ENCODE data around the gene GSDME. TPM values are rescaled to one million over a fixed set of nuclear protein-coding genes. Genes with fewer than 3 reads are reported as not detected.

GSDME gene
- total and polyA plus RNA-seq, 4 donors, result 3.2 to 4.0 (median 3.7) TPM

DNA sequence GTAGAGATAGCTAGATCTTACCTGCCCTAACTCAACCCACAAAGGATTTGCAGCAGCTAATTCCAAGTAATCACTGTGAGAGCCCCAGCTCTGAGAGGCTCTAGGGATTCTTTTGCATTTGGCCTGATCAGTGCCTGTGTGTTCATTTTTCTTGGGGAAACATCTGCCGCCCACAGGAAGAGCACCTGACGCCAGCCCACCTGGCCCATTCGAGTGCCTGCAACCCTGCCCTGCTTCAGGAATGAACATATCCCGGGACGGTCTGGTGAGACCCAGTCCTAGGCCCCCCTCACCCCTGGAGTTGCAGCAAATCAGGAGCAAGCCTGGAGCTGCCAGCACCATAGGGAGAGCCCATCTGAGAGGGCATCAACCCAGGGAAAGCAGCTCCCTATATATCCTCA is 38.8 kb downstream of the GSDME start:
- no peaks in the 10 kb centered on the region for H3K4me1 ChIP-seq (ENCODE audit: control insufficient read depth in 4 of 4, insufficient read depth in 4 of 4, low read length in 3 of 4)
- DNase-seq (ENCODE audit: low spot score), result no peak
- H3K9ac ChIP-seq (ENCODE audit: low read depth in 1 of 2, low read length in 2 of 2), result no peak overlapping the region
- 92% methylated on average over 5 of the region's 5 CpGs for WGBS
- no peak overlapping the region for H3K27ac ChIP-seq (ENCODE audit: low read depth in 1 of 2, low read length in 2 of 2)
- no peaks in the 10 kb centered on the region for H3K27me3 ChIP-seq (ENCODE audit: control insufficient read depth in 4 of 4, insufficient read depth in 4 of 4, low read length in 3 of 4)
- H3K36me3 ChIP-seq (ENCODE audit: control insufficient read depth in 4 of 4, insufficient read depth in 3 of 4, low read depth in 1 of 4, low read length in 3 of 4), result no peaks in the 10 kb centered on the region
- H3K9me3 ChIP-seq (ENCODE audit: control insufficient read depth in 4 of 4, low read length in 3 of 4), result no peaks in the 10 kb centered on the region
- no peak for TF ChIP-seq RXRA (IDR thresholded peaks at IDR 0.05)
- TF ChIP-seq GABPA (IDR thresholded peaks at IDR 0.05 in 1 of 2, conservative IDR thresholded peaks at IDR 0.05 in 1 of 2), result no peak
- no peak for TF ChIP-seq EGR1 (IDR thresholded peaks at IDR 0.05; ENCODE audit: low read depth in 2 of 2)
- no peak for TF ChIP-seq HNF4A (conservative IDR thresholded peaks at IDR 0.05)
- TF ChIP-seq, protein P1, sequence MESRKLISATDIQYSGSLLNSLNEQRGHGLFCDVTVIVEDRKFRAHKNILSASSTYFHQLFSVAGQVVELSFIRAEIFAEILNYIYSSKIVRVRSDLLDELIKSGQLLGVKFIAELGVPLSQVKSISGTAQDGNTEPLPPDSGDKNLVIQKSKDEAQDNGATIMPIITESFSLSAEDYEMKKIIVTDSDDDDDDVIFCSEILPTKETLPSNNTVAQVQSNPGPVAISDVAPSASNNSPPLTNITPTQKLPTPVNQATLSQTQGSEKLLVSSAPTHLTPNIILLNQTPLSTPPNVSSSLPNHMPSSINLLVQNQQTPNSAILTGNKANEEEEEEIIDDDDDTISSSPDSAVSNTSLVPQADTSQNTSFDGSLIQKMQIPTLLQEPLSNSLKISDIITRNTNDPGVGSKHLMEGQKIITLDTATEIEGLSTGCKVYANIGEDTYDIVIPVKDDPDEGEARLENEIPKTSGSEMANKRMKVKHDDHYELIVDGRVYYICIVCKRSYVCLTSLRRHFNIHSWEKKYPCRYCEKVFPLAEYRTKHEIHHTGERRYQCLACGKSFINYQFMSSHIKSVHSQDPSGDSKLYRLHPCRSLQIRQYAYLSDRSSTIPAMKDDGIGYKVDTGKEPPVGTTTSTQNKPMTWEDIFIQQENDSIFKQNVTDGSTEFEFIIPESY (IDR thresholded peaks at IDR 0.05), result no peak
- TF ChIP-seq, protein P2, sequence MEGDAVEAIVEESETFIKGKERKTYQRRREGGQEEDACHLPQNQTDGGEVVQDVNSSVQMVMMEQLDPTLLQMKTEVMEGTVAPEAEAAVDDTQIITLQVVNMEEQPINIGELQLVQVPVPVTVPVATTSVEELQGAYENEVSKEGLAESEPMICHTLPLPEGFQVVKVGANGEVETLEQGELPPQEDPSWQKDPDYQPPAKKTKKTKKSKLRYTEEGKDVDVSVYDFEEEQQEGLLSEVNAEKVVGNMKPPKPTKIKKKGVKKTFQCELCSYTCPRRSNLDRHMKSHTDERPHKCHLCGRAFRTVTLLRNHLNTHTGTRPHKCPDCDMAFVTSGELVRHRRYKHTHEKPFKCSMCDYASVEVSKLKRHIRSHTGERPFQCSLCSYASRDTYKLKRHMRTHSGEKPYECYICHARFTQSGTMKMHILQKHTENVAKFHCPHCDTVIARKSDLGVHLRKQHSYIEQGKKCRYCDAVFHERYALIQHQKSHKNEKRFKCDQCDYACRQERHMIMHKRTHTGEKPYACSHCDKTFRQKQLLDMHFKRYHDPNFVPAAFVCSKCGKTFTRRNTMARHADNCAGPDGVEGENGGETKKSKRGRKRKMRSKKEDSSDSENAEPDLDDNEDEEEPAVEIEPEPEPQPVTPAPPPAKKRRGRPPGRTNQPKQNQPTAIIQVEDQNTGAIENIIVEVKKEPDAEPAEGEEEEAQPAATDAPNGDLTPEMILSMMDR (IDR thresholded peaks at IDR 0.05; ENCODE audit: low read depth, low read length, missing input control), result no peak
- TF ChIP-seq YY1 (IDR thresholded peaks at IDR 0.05), result no peak
- no peak for TF ChIP-seq TAF1 (conservative IDR thresholded peaks at IDR 0.05)
- no peak for TF ChIP-seq NR2F2 (IDR thresholded peaks at IDR 0.05)
- no peak for TF ChIP-seq RAD21 (IDR thresholded peaks at IDR 0.05)
- no peak for TF ChIP-seq JUND (IDR thresholded peaks at IDR 0.05)
- H3K4me3 ChIP-seq (ENCODE audit: low read depth in 1 of 3, low read length in 3 of 3), result no peak overlapping the region

DNA sequence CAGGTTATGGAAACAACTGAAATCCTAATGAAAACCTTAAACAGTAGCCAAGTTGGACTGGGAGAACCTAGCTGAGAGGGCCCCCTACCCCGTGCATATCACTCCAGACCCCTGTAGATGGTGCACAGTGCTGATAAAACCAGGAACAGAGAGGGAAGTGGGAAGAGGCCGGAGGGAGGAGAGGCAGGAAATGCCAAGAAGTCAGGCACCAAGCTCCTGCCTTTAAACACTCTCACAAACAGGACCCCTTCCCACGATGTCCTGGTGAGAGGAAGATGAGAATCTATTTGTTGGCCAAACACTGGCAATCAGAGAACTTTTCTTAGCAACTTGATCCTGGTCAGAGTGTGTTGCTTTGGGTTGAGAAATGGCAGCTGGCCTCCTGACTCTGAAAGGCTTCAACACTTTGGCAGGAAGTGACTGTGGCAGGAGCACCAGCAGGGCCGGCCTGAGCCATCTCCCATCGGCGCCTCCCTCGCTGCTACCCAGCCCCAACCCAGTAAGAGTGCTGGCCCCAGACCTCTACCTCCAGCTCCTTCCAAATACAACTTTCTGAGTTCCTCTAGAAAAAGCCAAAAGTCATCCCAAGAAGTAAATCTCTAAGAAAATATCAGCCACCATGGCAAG is 39.5 kb downstream of the GSDME start:
- Histone ChIP-seq H3K36me3 (ENCODE audit: control insufficient read depth in 4 of 4, insufficient read depth in 3 of 4, low read depth in 1 of 4, low read length in 3 of 4) (no peaks in the 10 kb centered on the region), H3K27ac (ENCODE audit: low read depth in 1 of 2, low read length in 2 of 2) (no peak overlapping the region), H3K27me3 (ENCODE audit: control insufficient read depth in 4 of 4, insufficient read depth in 4 of 4, low read length in 3 of 4) (no peaks in the 10 kb centered on the region), H3K4me3 (ENCODE audit: low read depth in 1 of 3, low read length in 3 of 3) (no peak overlapping the region), H3K4me1 (ENCODE audit: control insufficient read depth in 4 of 4, insufficient read depth in 4 of 4, low read length in 3 of 4) (no peaks in the 10 kb centered on the region), H3K9ac (ENCODE audit: low read depth in 1 of 2, low read length in 2 of 2) (no peak overlapping the region), H3K9me3 (ENCODE audit: control insufficient read depth in 4 of 4, low read length in 3 of 4) (no peaks in the 10 kb centered on the region)
- whole genome bisulfite sequencing, result 77% methylated on average over 7 of the region's 7 CpGs
- peak; percentile 28 for DNase-seq (ENCODE audit: low spot score)
- no peak for TF ChIP-seq HNF4G (IDR thresholded peaks at IDR 0.05)
- no peak for TF ChIP-seq GABPA (IDR thresholded peaks at IDR 0.05 in 1 of 2, conservative IDR thresholded peaks at IDR 0.05 in 1 of 2)
- no peak for TF ChIP-seq RXRA (IDR thresholded peaks at IDR 0.05)
- TF ChIP-seq, protein P3, sequence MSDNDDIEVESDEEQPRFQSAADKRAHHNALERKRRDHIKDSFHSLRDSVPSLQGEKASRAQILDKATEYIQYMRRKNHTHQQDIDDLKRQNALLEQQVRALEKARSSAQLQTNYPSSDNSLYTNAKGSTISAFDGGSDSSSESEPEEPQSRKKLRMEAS (IDR thresholded peaks at IDR 0.05), result no peak
- TF ChIP-seq, protein P4, sequence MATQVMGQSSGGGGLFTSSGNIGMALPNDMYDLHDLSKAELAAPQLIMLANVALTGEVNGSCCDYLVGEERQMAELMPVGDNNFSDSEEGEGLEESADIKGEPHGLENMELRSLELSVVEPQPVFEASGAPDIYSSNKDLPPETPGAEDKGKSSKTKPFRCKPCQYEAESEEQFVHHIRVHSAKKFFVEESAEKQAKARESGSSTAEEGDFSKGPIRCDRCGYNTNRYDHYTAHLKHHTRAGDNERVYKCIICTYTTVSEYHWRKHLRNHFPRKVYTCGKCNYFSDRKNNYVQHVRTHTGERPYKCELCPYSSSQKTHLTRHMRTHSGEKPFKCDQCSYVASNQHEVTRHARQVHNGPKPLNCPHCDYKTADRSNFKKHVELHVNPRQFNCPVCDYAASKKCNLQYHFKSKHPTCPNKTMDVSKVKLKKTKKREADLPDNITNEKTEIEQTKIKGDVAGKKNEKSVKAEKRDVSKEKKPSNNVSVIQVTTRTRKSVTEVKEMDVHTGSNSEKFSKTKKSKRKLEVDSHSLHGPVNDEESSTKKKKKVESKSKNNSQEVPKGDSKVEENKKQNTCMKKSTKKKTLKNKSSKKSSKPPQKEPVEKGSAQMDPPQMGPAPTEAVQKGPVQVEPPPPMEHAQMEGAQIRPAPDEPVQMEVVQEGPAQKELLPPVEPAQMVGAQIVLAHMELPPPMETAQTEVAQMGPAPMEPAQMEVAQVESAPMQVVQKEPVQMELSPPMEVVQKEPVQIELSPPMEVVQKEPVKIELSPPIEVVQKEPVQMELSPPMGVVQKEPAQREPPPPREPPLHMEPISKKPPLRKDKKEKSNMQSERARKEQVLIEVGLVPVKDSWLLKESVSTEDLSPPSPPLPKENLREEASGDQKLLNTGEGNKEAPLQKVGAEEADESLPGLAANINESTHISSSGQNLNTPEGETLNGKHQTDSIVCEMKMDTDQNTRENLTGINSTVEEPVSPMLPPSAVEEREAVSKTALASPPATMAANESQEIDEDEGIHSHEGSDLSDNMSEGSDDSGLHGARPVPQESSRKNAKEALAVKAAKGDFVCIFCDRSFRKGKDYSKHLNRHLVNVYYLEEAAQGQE (IDR thresholded peaks at IDR 0.05), result no peak
- TF ChIP-seq JUND (IDR thresholded peaks at IDR 0.05), result no peak

All from liver (tissue), 9 donors.